Measurements from ENCODE around the gene SRPX2. TPM values are rescaled to one million over a fixed set of nuclear protein-coding genes. Genes with fewer than 3 reads are reported as not detected.
A peak's percentile ranks its signal among the peaks of the same experiment; 100 is the strongest.

SRPX2 gene
- total RNA-seq, 1 donor from 2014 or later: 0.38 TPM

GRCh38 chrX:100681599-100681998, 37.6 kb downstream of the SRPX2 start:
- Mint-ChIP-seq H3K36me3 (ENCODE audit: insufficient read depth) (no peaks in the 10 kb centered on the region), H3K4me1 (ENCODE audit: low read depth) (no peaks in the 10 kb centered on the region), H3K4me3 (ENCODE audit: low read depth) (no peak overlapping the region), H3K27me3 (no peaks in the 10 kb centered on the region), H3K27ac (no peak overlapping the region), H3K9me3 (ENCODE audit: low read depth) (no peaks in the 10 kb centered on the region)
- no peak for DNase-seq (ENCODE audit: low spot score, unreplicated experiment)
- no peak for TF ChIP-seq CTCF (IDR thresholded peaks at IDR 0.05; ENCODE audit: unreplicated experiment)

- Mint-ChIP-seq H3K9me3 (ENCODE audit: low read depth) (peaks cover under 1% of the 10 kb centered on the region), H3K36me3 (ENCODE audit: insufficient read depth) (no peaks in the 10 kb centered on the region), H3K27ac (no peak overlapping the region), H3K4me1 (ENCODE audit: low read depth) (no peaks in the 10 kb centered on the region), H3K27me3 (no peaks in the 10 kb centered on the region), H3K4me3 (ENCODE audit: low read depth) (no peak overlapping the region)
- TF ChIP-seq CTCF (IDR thresholded peaks at IDR 0.05; ENCODE audit: unreplicated experiment): no peak
- DNase-seq (ENCODE audit: low spot score, unreplicated experiment): no peak
Observed at GRCh38 chrX:100682939-100683338, 38.9 kb downstream of the SRPX2 start.

DNA sequence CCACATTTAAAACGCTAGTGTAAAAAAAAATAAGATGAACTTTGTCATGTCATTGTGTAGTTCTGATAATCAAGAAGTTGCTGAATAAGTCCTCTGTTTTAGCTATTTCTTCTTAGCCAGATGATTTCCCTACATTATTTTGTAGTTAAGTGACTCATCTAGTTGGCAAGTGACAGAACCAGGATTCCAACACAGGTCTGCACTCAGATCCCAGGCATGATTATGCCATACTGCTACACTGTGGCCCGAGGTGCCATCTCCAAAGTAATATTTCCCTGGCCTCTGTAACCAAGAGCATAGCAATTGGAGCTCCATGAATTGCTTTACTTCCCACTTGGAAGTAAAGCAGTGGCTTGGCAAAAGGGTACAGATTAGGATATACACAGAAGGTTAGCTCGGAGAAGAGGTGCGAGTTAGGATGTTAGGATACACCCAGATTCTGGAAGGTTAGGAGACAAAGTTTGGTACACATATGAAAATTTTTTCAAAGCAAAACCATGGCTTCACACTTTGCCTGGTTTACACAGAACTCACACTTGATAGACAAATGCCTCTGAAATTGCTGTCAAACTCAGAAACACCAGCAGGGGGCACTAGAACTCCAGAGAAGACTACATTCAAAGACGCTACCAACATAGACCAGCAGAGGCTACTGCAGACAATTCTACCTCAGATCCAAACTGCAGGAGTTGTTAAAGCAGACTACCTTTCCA, 41.4 kb downstream of the SRPX2 start:
- no peaks in the 10 kb centered on the region for H3K4me1 Mint-ChIP-seq (ENCODE audit: low read depth)
- DNase-seq (ENCODE audit: low spot score, unreplicated experiment): peak; percentile 45

GRCh38 chrX:100685997-100686305, 42.0 kb downstream of the SRPX2 start:
- no peak for TF ChIP-seq CTCF (IDR thresholded peaks at IDR 0.05; ENCODE audit: unreplicated experiment)
- peaks cover 7% of the 10 kb centered on the region for H3K9me3 Mint-ChIP-seq (ENCODE audit: low read depth)
- peaks cover 1% of the 10 kb centered on the region for H3K36me3 Mint-ChIP-seq (ENCODE audit: insufficient read depth)
- H3K4me1 Mint-ChIP-seq (ENCODE audit: low read depth): no peaks in the 10 kb centered on the region
- no peak overlapping the region for H3K4me3 Mint-ChIP-seq (ENCODE audit: low read depth)
- DNase-seq (ENCODE audit: low spot score, unreplicated experiment): no peak
- no peaks in the 10 kb centered on the region for H3K27me3 Mint-ChIP-seq
- no peak overlapping the region for H3K27ac Mint-ChIP-seq

More for the DNA sequence above, 41.4 kb downstream of the SRPX2 start:
- H3K27ac Mint-ChIP-seq: no peak overlapping the region
- no peak overlapping the region for H3K4me3 Mint-ChIP-seq (ENCODE audit: low read depth)
- peaks cover 1% of the 10 kb centered on the region for H3K36me3 Mint-ChIP-seq (ENCODE audit: insufficient read depth)
- peaks cover 7% of the 10 kb centered on the region for H3K9me3 Mint-ChIP-seq (ENCODE audit: low read depth)
- peak; percentile 81 for TF ChIP-seq CTCF (IDR thresholded peaks at IDR 0.05; ENCODE audit: unreplicated experiment)
- no peaks in the 10 kb centered on the region for H3K27me3 Mint-ChIP-seq

- H3K4me3 Mint-ChIP-seq (ENCODE audit: low read depth): no peak overlapping the region
- peaks cover 11% of the 10 kb centered on the region for H3K9me3 Mint-ChIP-seq (ENCODE audit: low read depth)
- TF ChIP-seq CTCF (IDR thresholded peaks at IDR 0.05; ENCODE audit: unreplicated experiment): no peak
- H3K27me3 Mint-ChIP-seq: no peaks in the 10 kb centered on the region
- no peak overlapping the region for H3K27ac Mint-ChIP-seq
- no peaks in the 10 kb centered on the region for H3K4me1 Mint-ChIP-seq (ENCODE audit: low read depth)
- DNase-seq (ENCODE audit: low spot score, unreplicated experiment): no peak
- H3K36me3 Mint-ChIP-seq (ENCODE audit: insufficient read depth): peaks cover 1% of the 10 kb centered on the region
Observed at GRCh38 chrX:100687128-100687527, 43.1 kb downstream of the SRPX2 start.
